HUDEP-2 (cell line): ENCODE data around the gene PRKAR1B.
A peak's percentile ranks its signal among the peaks of the same experiment; 100 is the strongest.

Source experiments
- DNase-seq, 76 experiments: peaks; one replicate each; lab custom pipeline; 2025; ENCODE audit not compliant: unreplicated experiment in 76 of 76; lab: John Stamatoyannopoulos, UW

The PRKAR1B gene

GRCh38 chr7:594920-595620 lies 132.0 kb downstream of the PRKAR1B start:
- no peak for DNase-seq

DNA sequence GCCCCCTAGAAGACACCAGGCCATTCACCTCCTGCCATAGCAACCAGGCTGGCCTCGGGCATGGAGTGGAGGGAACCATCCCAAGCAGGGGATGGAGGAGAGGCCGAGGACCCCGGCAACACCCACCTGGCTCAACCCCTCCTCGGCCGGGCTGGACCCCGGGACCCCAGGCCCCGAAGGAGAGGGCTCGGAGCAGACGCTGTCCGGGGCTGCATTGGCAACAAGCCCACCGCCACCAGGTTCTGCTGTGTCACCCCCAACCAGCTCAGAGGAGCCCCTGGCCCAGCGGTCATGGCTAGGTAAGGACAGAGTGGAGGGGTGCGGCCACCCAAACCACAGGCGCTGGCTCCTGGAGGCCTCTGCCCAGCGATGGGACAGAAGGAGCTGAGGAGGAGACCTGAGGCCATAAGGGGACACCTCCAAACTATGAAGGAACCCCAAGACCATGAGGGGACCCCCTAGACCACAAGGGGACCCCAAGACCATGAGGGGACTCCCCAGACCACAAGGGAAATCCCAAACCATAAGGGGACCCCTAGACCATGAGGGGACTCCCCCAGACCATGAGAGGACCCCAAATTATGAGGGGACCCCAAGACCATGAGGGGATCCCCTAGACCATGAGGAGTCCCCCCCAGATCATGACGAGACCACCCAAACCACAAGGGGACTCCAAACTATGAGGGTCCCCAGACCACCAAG lies 132.7 kb downstream of the PRKAR1B start:
- DNase-seq: no peak

DNA sequence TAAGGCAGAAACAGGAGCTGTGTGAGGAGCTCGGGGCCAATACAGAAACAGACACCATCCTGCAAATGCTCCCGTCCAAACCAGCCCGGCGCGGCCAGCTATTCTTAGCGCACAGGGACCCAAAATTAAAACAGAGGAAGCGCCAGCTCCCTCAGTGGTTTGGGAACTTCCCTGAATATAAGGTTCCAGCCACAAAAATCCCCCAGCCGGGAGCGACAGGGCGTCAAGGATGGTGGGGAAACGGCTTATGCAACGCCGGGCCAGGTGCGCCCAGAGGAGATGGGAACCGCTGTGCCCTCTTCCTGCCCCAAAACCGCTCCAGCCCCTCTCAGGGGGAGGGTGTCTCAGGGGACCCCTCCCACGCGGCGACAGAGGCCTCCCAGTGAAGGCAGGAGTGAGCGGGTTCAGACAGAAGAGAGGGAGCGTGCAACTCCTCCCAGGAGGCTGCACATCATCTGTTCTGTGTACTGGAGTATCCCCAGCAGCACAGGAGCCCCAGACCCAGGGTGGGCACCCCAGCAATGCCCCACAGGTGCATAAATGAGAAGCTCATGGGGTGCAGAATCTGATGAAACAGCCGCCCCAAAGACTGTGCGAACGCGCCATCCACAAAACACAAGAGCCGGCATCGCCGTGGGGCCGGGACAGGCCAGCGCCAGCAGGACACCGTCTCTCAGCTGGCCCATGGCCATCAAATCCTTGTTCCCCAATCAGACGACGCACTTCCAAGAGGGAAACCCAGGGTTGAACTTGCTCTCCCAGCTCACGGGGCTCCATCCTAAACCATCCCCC lies 133.6 kb downstream of the PRKAR1B start:
- DNase-seq: no peak

DNA sequence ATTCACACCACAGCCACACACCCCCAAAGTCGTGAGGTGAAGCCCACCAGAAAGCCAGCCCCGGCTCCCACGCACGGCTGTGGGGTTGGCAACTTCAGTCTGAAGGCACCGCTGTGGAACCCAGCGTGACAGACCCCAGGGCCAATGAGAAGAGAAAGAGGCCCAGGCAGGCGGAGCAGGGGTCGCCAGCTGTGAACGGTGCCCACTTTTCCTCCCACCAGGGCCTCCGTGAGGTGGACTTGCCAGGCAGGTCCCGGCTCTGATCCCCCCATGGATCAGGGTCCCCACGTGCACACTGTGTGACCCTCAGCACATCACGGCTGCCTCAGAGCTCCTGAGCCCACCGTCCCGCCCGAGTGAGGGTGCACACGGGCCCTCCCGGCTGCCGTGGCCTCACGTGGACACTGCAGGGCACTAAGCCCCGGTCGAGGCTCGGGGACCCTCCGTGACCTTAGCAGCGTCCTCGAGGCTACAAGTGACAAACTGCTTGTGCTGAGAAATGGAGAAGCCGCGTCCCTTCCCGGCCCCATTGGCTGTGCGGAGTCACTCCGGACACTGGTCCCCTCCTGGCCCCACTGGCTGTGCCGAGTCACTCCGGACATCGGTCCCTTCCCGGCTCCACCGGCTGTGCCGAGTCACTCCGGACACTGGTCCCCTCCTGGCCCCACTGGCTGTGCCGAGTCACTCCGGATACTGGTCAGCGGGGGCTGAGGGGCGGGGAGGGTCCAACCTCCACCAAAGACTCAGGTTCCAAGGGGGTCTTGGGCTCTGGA lies 135.0 kb downstream of the PRKAR1B start:
- no peak for DNase-seq

- no peak for DNase-seq
Observed at GRCh38 chr7:590731-591551, 136.1 kb downstream of the PRKAR1B start.

DNA sequence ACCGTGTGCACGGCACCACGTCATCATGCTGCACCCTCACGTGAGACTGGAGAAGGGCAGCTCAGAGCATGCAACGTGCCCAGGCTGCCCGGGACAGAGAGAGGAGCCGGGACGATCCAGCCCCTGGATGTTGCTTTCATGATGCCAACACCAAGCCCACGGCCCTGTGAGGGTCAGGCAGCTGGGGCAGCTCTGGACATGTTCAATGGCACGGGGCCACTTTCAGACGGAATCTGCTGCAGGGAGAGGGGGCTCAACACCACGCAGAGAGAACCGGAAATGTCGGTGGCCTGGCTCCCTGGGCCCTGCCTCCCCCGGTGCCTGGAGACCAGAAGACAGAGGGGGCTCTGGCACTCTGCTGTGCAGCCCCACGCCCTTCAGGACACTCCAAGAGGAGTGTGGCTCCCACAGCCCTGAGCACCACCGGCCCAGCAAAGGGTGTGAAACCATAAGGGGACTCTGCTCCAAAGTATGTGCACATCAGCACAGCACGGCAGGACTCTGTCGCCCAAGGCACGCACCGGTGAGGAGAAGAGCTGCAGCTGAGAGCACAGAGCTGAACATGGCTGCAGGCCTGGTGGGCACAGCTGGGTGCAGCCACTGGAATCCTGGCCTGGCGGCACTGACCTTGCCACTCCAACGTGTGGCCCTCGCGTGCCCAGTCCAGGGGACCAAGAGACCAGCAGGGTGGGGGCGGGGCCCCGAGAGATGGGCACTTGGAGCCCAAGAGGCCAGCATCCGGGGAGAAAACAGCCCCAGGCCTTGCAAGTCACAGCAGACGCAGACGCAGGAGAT lies 137.1 kb downstream of the PRKAR1B start:
- no peak for DNase-seq

DNA sequence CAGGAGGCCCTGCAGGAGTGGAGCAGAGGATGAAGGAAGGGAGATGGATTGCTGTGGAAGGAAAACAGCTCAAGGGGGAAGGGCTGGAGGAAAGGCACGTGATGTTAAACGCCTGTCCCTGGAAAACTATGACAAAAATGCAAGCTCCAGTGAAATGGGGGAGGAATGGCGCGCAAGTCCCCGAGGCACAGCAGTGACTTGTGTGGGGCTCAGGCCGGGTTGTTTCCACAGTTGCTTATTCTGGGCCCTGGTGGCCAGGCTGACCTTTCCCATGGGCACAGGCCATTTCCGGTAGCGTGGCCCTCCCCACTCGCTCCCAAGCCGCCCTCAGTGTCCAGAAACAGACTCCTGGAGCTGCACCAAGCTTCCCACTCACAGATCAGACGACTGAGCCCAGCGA lies 139.3 kb downstream of the PRKAR1B start:
- DNase-seq: no peak

DNA sequence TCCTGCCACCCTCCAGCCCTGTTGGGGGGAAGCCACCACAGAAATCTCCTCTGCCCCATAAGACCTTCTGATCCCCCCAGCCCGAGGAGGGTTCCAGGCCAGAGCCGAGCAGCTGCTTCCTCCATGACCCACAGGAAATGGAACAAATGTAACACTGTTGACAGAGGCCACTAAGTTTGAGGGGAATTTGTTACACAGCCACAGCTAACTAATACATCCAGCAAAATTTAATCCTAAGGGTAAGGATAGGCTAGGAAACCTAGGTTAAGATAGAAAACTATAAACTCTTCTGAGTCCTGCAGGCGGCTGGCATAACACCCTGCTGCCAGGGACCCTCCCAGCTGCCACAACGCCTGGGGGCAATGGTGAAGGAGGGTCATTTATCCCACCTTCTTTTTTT lies 140.6 kb downstream of the PRKAR1B start:
- no peak for DNase-seq

GRCh38 chr7:585873-586272 lies 141.2 kb downstream of the PRKAR1B start:
- DNase-seq: no peak

DNA sequence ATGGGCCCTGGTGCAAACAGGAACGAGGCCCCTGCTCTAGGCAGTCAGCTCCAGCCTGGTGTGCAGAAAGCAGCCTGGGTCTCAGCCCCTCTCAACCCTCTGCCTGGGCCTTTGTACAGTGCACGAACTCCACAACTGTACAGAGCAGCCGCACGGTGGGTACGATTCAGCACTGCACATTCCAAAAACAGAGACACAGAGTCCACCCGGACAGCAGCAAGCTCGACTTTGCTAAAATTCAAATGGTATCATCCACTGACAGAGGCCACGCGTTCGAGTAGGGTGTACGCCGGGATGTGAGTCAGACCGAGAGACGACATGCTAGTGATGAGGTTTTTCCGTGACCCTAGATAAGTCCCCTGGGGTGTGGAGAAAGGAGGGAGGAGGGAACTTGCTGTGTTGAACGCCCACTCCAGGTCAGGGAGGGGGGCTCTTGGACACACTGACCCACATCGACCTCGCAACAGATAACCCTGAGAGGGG lies 141.8 kb downstream of the PRKAR1B start:
- DNase-seq: peak in 4 of 76 experiments; percentile 1 to 19 (median 6)

DNA sequence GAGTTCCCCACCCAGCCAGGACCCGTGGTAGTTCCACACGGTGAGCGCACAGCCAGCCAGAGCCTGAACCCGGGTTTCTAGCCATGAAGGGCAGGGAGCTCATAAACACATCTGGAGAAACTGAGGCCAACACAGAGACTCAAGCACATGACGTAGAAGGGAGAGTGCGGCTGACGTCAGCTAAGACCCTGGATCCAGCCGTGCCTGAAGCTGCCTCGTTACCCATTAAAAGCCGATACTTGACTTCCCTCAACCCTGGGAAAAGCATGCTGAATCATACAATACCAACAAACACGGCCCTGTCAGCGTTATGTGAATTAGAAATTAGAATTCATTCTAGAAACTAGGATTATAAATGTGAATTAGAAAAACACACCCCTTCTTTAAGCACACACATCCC lies 142.3 kb downstream of the PRKAR1B start:
- DNase-seq: no peak

- DNase-seq: peak in 2 of 76 experiments; percentile 5 to 33
Observed at GRCh38 chr7:584122-584465, 143.0 kb downstream of the PRKAR1B start.

GRCh38 chr7:583410-584121 lies 143.5 kb downstream of the PRKAR1B start:
- DNase-seq: no peak

- no peak for DNase-seq
Observed at GRCh38 chr7:582931-583330, 144.2 kb downstream of the PRKAR1B start.

- DNase-seq: no peak
Observed at GRCh38 chr7:582081-582835, 144.8 kb downstream of the PRKAR1B start.

DNA sequence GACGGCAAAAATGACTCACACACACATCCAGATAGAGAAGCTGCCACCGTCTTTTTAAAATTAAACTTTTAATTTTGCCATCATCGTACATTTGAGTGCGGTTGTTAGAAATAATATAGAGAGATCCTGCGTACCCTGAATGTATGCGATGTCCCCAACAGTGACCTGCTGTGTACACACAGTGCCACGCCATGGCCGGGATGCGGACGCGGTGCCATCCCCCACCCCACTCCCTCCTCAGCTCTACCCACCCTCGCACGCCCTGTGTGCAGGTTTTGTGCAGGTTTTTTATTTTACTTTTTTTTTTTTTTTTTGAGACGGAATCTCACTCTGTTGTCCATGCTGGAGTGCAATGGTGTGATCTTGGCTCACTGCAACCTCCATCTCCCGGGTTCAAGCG lies 148.7 kb downstream of the PRKAR1B start:
- DNase-seq: no peak

GRCh38 chr7:577741-578370 lies 149.2 kb downstream of the PRKAR1B start:
- DNase-seq: no peak
